Uterus (tissue), 2 donors: ENCODE data around the gene ISG15.

Source experiments
- CTCF ChIP-seq, 4 experiments: fragments of 200-600 bp in 2 of 4; fragments of 450-650 bp in 2 of 4; sonication (generic) in 2 of 4; IDR thresholded peaks; one replicate each; pipeline ENCODE4 v1.5.1; 2016 to 2019; ENCODE audit warnings: antibody characterized with exemption in 4 of 4, mild to moderate bottlenecking in 2 of 4, moderate library complexity in 1 of 4
- POLR2A ChIP-seq, 2 donors: fragments of 450-650 bp; IDR thresholded peaks; one replicate each; pipeline ENCODE4 v1.6.1; 2016; ENCODE audit warnings: antibody characterized with exemption in 2 of 2, mild to moderate bottlenecking in 1 of 2, moderate library complexity in 1 of 2

- TF ChIP-seq CTCF (IDR thresholded peaks at IDR 0.05), result no peak
- no peak for TF ChIP-seq POLR2A (IDR thresholded peaks at IDR 0.05)
Observed at GRCh38 chr1:1035291-1035943, 22.1 kb downstream of the ISG15 start.
